ENCODE data around the gene LEMD1. TPM values are rescaled to one million over a fixed set of nuclear protein-coding genes. Genes with fewer than 3 reads are reported as not detected.
"Not testable (repeated sequence)": the region's sequence is repeated elsewhere in the genome, so short reads cannot be mapped to it uniquely, and the experiment has no call there.

Gene LEMD1
- total and polyA plus RNA-seq, 2 experiments from 2014 or later, result not detected

GRCh38 chr1:205437570-205437969 lies 15.7 kb upstream of the LEMD1 start:
- no peak for TF ChIP-seq CTCF (IDR thresholded peaks at IDR 0.05; ENCODE audit: low read depth, low read length)
- no peak for DNase-seq (ENCODE audit: low read depth in 1 of 2, low spot score in 1 of 2)
- Histone ChIP-seq H3K4me3 (no peak overlapping the region), H3K27ac (no peak overlapping the region), H3K4me1 (ENCODE audit: low read depth) (peaks cover 31% of the 10 kb centered on the region), H3K9me3 (ENCODE audit: low read depth) (no peaks in the 10 kb centered on the region), H3K36me3 (no peaks in the 10 kb centered on the region), H3K27me3 (no peaks in the 10 kb centered on the region)

DNA sequence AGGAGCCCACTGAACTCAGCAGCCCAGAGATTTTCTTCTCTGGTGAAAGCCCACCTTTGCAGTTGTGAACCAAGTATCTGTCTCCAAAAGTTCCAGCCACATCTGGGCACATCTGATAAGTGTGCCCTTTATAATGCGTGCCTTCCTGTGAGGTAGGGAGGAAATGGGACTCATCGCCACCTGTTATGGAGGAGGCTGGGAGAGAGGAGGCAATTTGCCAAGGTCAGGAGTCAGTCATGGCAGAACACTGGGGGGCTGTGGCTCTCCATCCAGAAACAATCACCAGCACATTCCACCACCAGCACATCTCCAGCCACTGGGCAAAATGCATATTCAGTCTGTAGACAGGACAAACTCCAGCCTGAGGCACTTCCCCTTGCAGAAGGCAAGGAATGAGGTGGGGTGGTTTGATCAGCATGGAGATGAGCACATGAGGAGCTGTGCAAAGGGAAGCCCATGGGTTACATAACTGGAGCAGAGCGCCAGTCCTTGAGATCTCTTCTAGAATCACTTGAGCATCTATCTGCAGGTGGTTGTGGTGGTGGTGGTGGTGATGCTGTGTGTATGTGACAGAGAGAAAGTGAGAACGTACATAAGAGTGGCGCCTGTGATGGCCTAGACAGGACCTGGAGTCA lies 15.0 kb upstream of the LEMD1 start:
- H3K4me3 ChIP-seq, result no peak overlapping the region
- TF ChIP-seq CTCF (IDR thresholded peaks at IDR 0.05; ENCODE audit: low read depth, low read length), result no peak
- no peaks in the 10 kb centered on the region for H3K27me3 ChIP-seq
- peaks cover 26% of the 10 kb centered on the region for H3K4me1 ChIP-seq (ENCODE audit: low read depth)
- H3K36me3 ChIP-seq, result no peaks in the 10 kb centered on the region
- H3K27ac ChIP-seq, result no peak overlapping the region
- H3K9me3 ChIP-seq (ENCODE audit: low read depth), result no peaks in the 10 kb centered on the region
- DNase-seq (ENCODE audit: low read depth in 1 of 2, low spot score in 1 of 2), result no peak

- Histone ChIP-seq H3K27me3 (no peaks in the 10 kb centered on the region), H3K36me3 (no peaks in the 10 kb centered on the region), H3K4me1 (ENCODE audit: low read depth) (peaks cover 16% of the 10 kb centered on the region), H3K4me3 (no peak overlapping the region), H3K27ac (no peak overlapping the region), H3K9me3 (ENCODE audit: low read depth) (no peaks in the 10 kb centered on the region)
- DNase-seq (ENCODE audit: low read depth in 1 of 2, low spot score in 1 of 2), result peak in 1 of 2 donors; percentile 73
- TF ChIP-seq CTCF (IDR thresholded peaks at IDR 0.05; ENCODE audit: low read depth, low read length), result no peak
Observed at GRCh38 chr1:205435578-205436573, 14.0 kb upstream of the LEMD1 start.

DNA sequence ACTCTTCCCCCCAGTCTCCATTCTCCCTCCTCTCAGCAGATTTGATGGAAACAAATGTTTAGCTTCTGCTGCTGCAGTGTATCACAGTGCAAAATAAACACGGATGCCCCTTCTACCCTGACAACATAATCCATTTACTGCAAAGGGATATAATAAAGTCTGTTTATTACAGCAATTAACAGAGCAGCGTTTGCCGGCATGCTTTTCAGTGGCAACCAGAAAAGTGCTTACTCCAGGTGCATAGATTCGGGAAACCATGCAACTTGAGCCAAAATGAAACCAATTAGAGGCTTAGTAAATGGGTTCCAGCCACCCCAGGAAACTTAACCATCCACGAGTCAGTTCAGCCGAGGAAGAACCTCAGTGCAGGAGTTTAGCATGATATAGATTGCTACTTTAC lies 12.9 kb upstream of the LEMD1 start:
- no peak for TF ChIP-seq CTCF (IDR thresholded peaks at IDR 0.05; ENCODE audit: low read depth, low read length)
- Histone ChIP-seq H3K27me3 (no peaks in the 10 kb centered on the region), H3K4me1 (ENCODE audit: low read depth) (peaks cover 8% of the 10 kb centered on the region), H3K4me3 (no peak overlapping the region), H3K36me3 (no peaks in the 10 kb centered on the region), H3K27ac (no peak overlapping the region), H3K9me3 (ENCODE audit: low read depth) (no peaks in the 10 kb centered on the region)
- no peak for DNase-seq (ENCODE audit: low read depth in 1 of 2, low spot score in 1 of 2)

- not testable (repeated sequence) for H3K4me3 ChIP-seq; H3K36me3 ChIP-seq; H3K9me3 ChIP-seq (ENCODE audit: low read depth); H3K4me1 ChIP-seq (ENCODE audit: low read depth); H3K27ac ChIP-seq; H3K27me3 ChIP-seq; DNase-seq (ENCODE audit: low read depth in 1 of 2, low spot score in 1 of 2)
Observed at GRCh38 chr1:205432692-205433091, 10.8 kb upstream of the LEMD1 start.

DNA sequence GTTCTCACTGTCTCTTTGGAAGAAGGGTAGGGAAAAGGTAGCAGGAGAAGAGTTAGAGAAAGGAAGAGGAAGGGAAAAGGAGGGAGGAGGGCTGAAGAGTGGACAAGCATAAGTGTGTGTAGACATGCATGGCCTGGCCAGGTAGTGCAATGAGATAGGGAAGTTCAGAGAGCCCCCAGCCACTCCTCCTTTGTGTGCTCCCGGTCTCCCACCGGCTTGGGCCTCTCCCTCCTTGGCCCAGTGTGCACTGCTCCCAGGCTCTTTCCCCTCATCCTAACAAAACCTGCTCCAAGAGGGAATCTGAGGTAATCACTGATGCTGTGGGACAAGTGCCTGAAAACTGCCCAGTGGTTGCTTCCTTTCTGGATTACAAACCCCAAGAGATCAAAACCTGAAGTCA lies 10.3 kb upstream of the LEMD1 start:
- no peaks in the 10 kb centered on the region for H3K27me3 ChIP-seq
- H3K36me3 ChIP-seq, result no peaks in the 10 kb centered on the region
- no peak for TF ChIP-seq CTCF (IDR thresholded peaks at IDR 0.05; ENCODE audit: low read depth, low read length)
- H3K4me1 ChIP-seq (ENCODE audit: low read depth), result no peaks in the 10 kb centered on the region
- H3K9me3 ChIP-seq (ENCODE audit: low read depth), result no peaks in the 10 kb centered on the region
- H3K27ac ChIP-seq, result no peak overlapping the region
- no peak overlapping the region for H3K4me3 ChIP-seq
- DNase-seq (ENCODE audit: low read depth in 1 of 2, low spot score in 1 of 2), result no peak

All from cardiac muscle cell (in vitro differentiated cells and primary cell).